Right ventricle myocardium superior (tissue), 1 donor: ENCODE data around the gene HS3ST6. TPM values are rescaled to one million over a fixed set of nuclear protein-coding genes. Genes with fewer than 3 reads are reported as not detected.

Experiments used
- ATAC-seq: fragments of 200-7000 bp; cut with Tn5 transposase; one replicate; pipeline ENCODE4 v1.9.1; 2020; ENCODE audit warnings: mild to moderate bottlenecking; ENCODE audit not compliant: poor library complexity
- DNase-seq: peaks from one replicate; pipeline ENCODE4 v3.0.0-alpha.2; 2020
- intact Hi-C: fragments of 100-400 bp; cut with DNase I; formaldehyde crosslinking; loops from one replicate; pipeline ENCODE4 v1.11.2; 2022
- total RNA-seq: library from RNA; stranded (reverse); fragmentation: NEBNext Ultra II Directional; extraction: Animal tissue kit (Norgen Biotek cat#: 25700); gene quantifications from one replicate; pipeline ENCODE4 v1.2.1, GENCODE V29; 2021
- donor health status: DM: no; HTN: yes; CAD: no; lungs with severe emphysema.

Gene HS3ST6
- total RNA-seq, 1 donor from 2014 or later: not detected

GRCh38 chr16:1865902-1866690, 52.1 kb downstream of the HS3ST6 start:
- DNase-seq (no peak), ATAC-seq (no peak)
- intact Hi-C loops: no loop called here

- intact Hi-C loops: loop anchor here (5.0 kb wide), 1 partner anchor 63 kb away; no protein-coding TSS in a partner anchor
- DNase-seq (no peak), ATAC-seq (no peak)
Measured at GRCh38 chr16:1863681-1864460, 54.3 kb downstream of the HS3ST6 start.

GRCh38 chr16:1862394-1862793, 55.8 kb downstream of the HS3ST6 start:
- intact Hi-C loops: loop anchor here (5.0 kb wide), 1 partner anchor 65 kb away; no protein-coding TSS in a partner anchor
- ATAC-seq (no peak), DNase-seq (no peak)

GRCh38 chr16:1861730-1862129, 56.5 kb downstream of the HS3ST6 start:
- DNase-seq (no peak), ATAC-seq (no peak)
- intact Hi-C loops: loop anchor here (5.0 kb wide), 1 partner anchor 66 kb away; no protein-coding TSS in a partner anchor

Other genes starting within 250 kb of the HS3ST6 start
- 30.6 TPM for gene JPT2, start 240.1 kb downstream of the HS3ST6 start, total RNA-seq
- gene MAPK8IP3, start 212.2 kb downstream of the HS3ST6 start, total RNA-seq: 61.4 TPM
- 33.6 TPM for gene NME3, start 146.9 kb downstream of the HS3ST6 start, total RNA-seq
- gene EME2, start 145.6 kb downstream of the HS3ST6 start, total RNA-seq: 7.1 TPM
- gene MRPS34, start 145.3 kb downstream of the HS3ST6 start, total RNA-seq: 91.8 TPM
- gene SPSB3, start 135.8 kb downstream of the HS3ST6 start, total RNA-seq: 37.5 TPM
- 34.8 TPM for gene NUBP2, start 135.5 kb downstream of the HS3ST6 start, total RNA-seq
- 0.11 TPM for gene IGFALS, start 124.7 kb downstream of the HS3ST6 start, total RNA-seq
- gene HAGH, start 91.6 kb downstream of the HS3ST6 start, total RNA-seq: 163 TPM
- 31.0 TPM for gene FAHD1, start 91.2 kb downstream of the HS3ST6 start, total RNA-seq
- gene MEIOB, start 46.3 kb downstream of the HS3ST6 start, total RNA-seq: not detected
- gene MSRB1, start 24.8 kb upstream of the HS3ST6 start, total RNA-seq: 22.8 TPM
- 304 TPM for gene RPL3L, start 36.3 kb upstream of the HS3ST6 start, total RNA-seq
- gene NDUFB10, start 41.1 kb upstream of the HS3ST6 start, total RNA-seq: 723 TPM
- gene RPS2, start 46.4 kb upstream of the HS3ST6 start, total RNA-seq: 770 TPM
- not detected for gene RNF151, start 48.4 kb upstream of the HS3ST6 start, total RNA-seq
- 20.3 TPM for gene TBL3, start 53.6 kb upstream of the HS3ST6 start, total RNA-seq
- not detected for gene NOXO1, start 63.1 kb upstream of the HS3ST6 start, total RNA-seq
- gene GFER, start 65.8 kb upstream of the HS3ST6 start, total RNA-seq: 28.3 TPM
- gene SYNGR3, start 71.6 kb upstream of the HS3ST6 start, total RNA-seq: 0.32 TPM
- 17.2 TPM for gene ZNF598, start 91.4 kb upstream of the HS3ST6 start, total RNA-seq
- gene NPW, start 101.4 kb upstream of the HS3ST6 start, total RNA-seq: not detected
- gene NHERF2, start 108.5 kb upstream of the HS3ST6 start, total RNA-seq: 258 TPM
- 26.2 TPM for gene NTHL1, start 129.4 kb upstream of the HS3ST6 start, total RNA-seq
- 67.8 TPM for gene TSC2, start 129.6 kb upstream of the HS3ST6 start, total RNA-seq
- 82.8 TPM for gene PKD1, start 217.5 kb upstream of the HS3ST6 start, total RNA-seq
- 0.43 TPM for gene RAB26, start 230.2 kb upstream of the HS3ST6 start, total RNA-seq
- 23.4 TPM for gene TRAF7, start 237.4 kb upstream of the HS3ST6 start, total RNA-seq